Skeletal muscle tissue (tissue), 4 donors: ENCODE measurements around the gene ZNF331. TPM values are rescaled to one million over a fixed set of nuclear protein-coding genes. Genes with fewer than 3 reads are reported as not detected.

Experiments used
- H3K27ac ChIP-seq: one replicate; pipeline ENCODE4 v1.7.0; 2013; ENCODE audit warnings: mild to moderate bottlenecking, low read depth, low read length, inconsistent platforms
- H3K27me3 ChIP-seq, 3 donors: one replicate each; pipeline ENCODE4 v1.7.0; 2013; ENCODE audit warnings: low read length in 3 of 3; ENCODE audit not compliant: control insufficient read depth in 3 of 3, insufficient read depth in 3 of 3
- H3K36me3 ChIP-seq, 3 donors: one replicate each; pipeline ENCODE4 v1.7.0; 2013; ENCODE audit warnings: low read length in 3 of 3; ENCODE audit not compliant: control insufficient read depth in 3 of 3, insufficient read depth in 3 of 3
- H3K4me1 ChIP-seq, 3 donors: one replicate each; pipeline ENCODE4 v1.7.0; 2013; ENCODE audit warnings: low read length in 3 of 3, mild to moderate bottlenecking in 3 of 3; ENCODE audit not compliant: control insufficient read depth in 3 of 3, insufficient read depth in 3 of 3
- H3K4me3 ChIP-seq, 3 donors: one replicate each; pipeline ENCODE4 v1.7.0; 2013; ENCODE audit warnings: low read length in 3 of 3
- H3K9ac ChIP-seq, 3 donors: one replicate each; pipeline ENCODE4 v1.7.0; 2013; ENCODE audit warnings: low read length in 3 of 3, mild to moderate bottlenecking in 3 of 3, moderate library complexity in 2 of 3, low read depth in 1 of 3
- H3K9me3 ChIP-seq, 3 donors: one replicate each; pipeline ENCODE4 v1.7.0; 2013; ENCODE audit warnings: low read length in 3 of 3; ENCODE audit not compliant: control insufficient read depth in 3 of 3
- total RNA-seq: library from RNA; depleted of rRNA; stranded (reverse); fragments of >200 nt; gene quantifications from one replicate; pipeline ENCODE4 v1.2.3, GENCODE V29; 2014
- donor health status: Osteomylitis.

The ZNF331 gene
- total RNA-seq, 1 donor from 2014 or later: 6.3 TPM

DNA sequence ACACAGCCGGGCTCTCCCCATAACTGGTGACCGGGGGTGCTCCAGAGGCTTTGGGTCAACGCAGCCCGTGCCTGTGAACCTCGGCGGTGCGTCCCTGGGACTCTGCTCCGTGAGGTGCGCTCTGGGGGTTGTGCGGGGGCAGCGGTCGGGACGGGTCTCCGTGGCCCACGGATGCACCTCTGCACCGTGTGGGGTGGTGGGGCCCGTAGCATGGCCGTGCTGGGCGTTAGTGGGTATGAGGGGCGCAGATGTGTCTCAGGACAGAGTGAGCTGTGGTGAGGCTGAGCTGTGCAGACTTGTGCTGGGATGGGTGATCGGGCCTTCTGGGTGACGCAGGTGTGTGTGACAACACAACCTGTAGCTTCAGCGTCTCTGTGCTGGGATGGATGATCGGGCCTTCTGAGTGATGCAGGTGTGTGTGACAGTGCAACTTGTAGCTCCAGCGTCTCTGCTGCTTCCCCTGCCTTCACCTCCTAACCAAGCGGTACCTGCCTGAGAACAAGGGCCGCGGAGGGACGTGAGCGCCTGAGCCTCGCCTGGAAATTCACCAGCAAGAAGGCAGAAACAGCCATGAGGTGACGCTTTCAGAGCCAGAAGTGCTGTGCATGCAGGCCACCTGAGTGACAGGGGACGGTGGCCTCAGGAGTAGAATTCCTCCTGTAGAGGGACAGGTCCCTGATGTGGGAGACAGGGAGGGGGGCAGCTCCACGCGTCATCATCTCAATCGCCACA is 599 bp downstream of the ZNF331 start:
- H3K9me3 ChIP-seq: no peaks in the 10 kb centered on the region
- H3K4me3 ChIP-seq: peak overlapping the region; percentile 92 to 99 (median 94)
- peak overlapping the region; percentile 73 for H3K27ac ChIP-seq
- peak overlapping the region; percentile 83 to 93 (median 86) for H3K9ac ChIP-seq
- peaks cover 4 to 15% (median 5%) of the 10 kb centered on the region in 3 donors for H3K4me1 ChIP-seq
- H3K27me3 ChIP-seq: no peaks in the 10 kb centered on the region
- H3K36me3 ChIP-seq: peaks cover 4 to 10% (median 6%) of the 10 kb centered on the region in 3 donors

DNA sequence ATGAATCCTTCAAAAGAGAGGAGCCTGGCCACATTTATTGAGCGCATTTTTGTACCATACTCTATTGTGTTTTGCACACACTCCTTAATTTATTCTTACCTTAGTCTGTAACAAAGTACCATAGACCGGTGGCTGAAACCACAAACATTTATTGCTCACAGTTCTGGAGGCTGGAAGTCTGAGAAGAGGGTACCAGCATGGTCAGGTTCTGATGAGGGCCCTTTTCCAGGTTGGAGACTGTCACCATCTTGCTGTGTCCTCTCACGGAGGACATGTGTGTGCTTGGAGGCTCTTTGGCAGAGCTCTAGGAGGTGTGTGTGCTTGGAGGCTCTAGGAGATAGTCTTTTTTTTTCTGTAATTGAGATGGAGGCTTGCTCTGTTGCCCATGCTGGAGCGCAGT is 2.1 kb downstream of the ZNF331 start:
- Histone ChIP-seq H3K4me3 (no peak overlapping the region), H3K27ac (no peak overlapping the region), H3K27me3 (no peaks in the 10 kb centered on the region), H3K36me3 (peaks cover 4 to 10% (median 6%) of the 10 kb centered on the region in 3 donors), H3K4me1 (peaks cover 4 to 15% (median 5%) of the 10 kb centered on the region in 3 donors), H3K9me3 (no peaks in the 10 kb centered on the region), H3K9ac (no peak overlapping the region)

DNA sequence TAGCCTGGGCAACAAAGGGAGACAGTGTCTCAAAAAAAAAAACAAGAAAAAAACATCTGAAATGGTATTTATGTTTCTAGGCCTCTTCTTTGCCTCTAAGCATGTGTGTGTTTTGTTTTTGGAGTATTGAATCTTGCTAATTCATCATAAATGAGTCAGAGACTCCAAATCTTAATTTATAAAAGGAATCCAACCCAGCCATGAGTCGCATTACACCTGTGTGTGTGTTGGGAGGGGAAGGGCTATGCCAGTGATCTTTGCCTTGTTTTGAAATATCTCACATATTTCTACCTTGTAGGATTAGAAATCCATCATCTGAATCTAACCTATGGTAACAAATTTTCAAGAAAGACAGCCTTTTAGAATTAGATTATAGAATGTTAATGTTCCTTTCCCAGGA is 4.0 kb downstream of the ZNF331 start:
- H3K4me1 ChIP-seq: peaks cover 4 to 15% (median 8%) of the 10 kb centered on the region in 3 donors
- peaks cover 4 to 10% (median 10%) of the 10 kb centered on the region in 3 donors for H3K36me3 ChIP-seq
- no peak overlapping the region for H3K27ac ChIP-seq
- H3K27me3 ChIP-seq: no peaks in the 10 kb centered on the region
- H3K4me3 ChIP-seq: no peak overlapping the region
- no peaks in the 10 kb centered on the region for H3K9me3 ChIP-seq
- no peak overlapping the region for H3K9ac ChIP-seq

DNA sequence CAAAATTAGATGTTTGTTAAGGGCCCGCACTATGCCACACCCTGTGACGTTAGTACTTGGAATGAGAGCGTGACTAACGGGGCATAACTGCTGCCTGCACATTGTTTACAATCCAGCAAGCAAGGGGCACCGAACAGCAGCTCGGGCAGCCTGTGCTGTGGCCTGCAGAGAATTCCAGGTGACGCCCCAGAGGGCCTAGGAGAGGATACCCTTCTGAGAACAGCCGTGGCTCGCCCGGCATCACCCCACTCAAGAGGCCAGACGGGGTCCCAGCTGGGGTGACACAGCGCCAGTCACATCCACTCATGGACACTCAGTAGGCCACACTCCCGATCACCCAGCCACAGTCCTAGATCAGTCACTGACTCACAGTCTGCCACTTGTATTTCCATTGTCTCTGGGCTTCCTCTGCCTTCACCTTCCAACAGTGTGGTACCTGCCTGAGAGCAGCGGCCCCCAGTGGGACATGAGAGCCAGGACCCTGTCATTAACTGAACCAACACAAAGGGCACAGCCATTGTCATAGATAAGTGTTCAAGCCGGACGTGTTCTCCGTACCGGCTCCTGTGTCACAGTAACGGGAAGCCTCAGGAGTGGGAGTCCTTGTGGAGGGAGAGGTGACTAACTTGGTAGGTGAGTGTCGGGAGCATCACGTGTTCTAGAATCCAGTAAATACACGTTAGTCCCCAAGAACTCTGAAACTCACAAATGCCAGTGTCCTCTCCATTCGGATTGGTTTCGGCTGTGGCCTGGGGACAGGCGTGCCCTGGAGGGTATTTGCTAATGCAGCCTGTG is 7.5 kb downstream of the ZNF331 start:
- Histone ChIP-seq H3K27me3 (no peaks in the 10 kb centered on the region), H3K9ac (no peak overlapping the region), H3K36me3 (peaks cover 0 to 6% (median 4%) of the 10 kb centered on the region in 3 donors), H3K9me3 (no peaks in the 10 kb centered on the region), H3K4me3 (no peak overlapping the region), H3K4me1 (peaks cover 0 to 4% (median 0%) of the 10 kb centered on the region in 3 donors), H3K27ac (no peak overlapping the region)

DNA sequence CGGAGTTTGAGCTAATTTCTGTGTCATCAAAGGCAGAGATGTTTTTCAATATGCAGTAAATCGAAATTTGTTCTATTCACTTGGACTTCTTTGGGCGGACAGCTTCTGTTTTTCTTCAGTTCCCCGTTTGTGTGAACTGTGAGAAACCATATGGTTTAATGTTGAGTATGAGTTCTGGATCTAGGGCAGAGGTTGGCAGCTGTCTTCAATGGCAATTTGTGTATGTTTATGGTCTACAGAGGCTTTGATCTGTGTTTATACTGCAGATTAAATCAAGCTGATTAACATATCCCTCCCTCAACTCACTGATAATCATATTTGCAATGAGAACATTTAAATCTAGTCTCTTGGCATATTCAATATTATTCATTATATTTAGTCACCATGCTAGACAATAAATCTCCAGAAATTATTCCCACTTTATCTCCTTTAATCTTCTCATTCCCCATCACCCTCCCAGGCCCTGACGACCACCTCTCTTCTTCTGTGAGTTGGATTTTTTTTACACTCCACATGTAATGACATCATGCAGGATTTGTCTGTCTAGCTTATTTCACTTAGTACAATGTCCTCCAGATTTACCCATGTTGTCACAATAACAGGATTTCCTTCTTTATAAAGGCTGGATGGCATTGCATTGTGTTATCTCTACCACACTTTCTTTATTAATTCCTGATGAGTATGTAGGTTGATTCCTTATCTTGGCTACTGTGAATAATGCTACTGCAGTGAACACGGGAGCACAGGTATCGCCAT is 9.0 kb downstream of the ZNF331 start:
- Histone ChIP-seq H3K27me3 (no peaks in the 10 kb centered on the region), H3K9ac (no peak overlapping the region), H3K27ac (no peak overlapping the region), H3K36me3 (peaks cover 0 to 4% (median 0%) of the 10 kb centered on the region in 3 donors), H3K4me3 (no peak overlapping the region), H3K4me1 (peaks cover 0 to 4% (median 0%) of the 10 kb centered on the region in 3 donors), H3K9me3 (no peaks in the 10 kb centered on the region)

DNA sequence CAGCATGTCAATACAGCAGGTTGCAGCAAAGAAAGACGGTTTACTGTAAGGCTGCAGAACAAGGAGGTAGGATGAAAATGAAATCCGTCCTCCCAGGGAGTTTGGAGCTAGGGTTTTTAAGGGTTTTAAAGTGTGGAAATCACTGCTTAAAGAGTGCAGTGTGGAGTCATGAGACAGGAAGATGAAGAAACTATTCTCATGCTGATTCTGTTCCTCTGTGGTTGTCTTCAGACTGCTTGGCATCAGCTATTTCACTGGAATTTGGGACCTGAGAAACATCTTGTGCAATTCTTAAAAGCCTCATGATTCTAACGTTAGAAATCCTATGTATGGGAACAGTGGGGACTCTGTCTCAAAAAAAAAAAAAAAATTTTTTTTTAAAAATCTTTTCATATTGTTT is 11.4 kb downstream of the ZNF331 start:
- Histone ChIP-seq H3K4me3 (no peak overlapping the region), H3K27ac (peak overlapping the region; percentile 6), H3K36me3 (peaks cover 0 to 4% (median 0%) of the 10 kb centered on the region in 3 donors), H3K4me1 (peaks cover 4 to 13% (median 10%) of the 10 kb centered on the region in 3 donors), H3K27me3 (no peaks in the 10 kb centered on the region), H3K9me3 (no peaks in the 10 kb centered on the region), H3K9ac (no peak overlapping the region)

GRCh38 chr19:53552001-53552721 is 14.2 kb downstream of the ZNF331 start:
- Histone ChIP-seq H3K27me3 (no peaks in the 10 kb centered on the region), H3K27ac (no peak overlapping the region), H3K36me3 (peaks cover 0 to 2% (median 1%) of the 10 kb centered on the region in 3 donors), H3K4me3 (no peak overlapping the region), H3K9ac (no peak overlapping the region), H3K9me3 (no peaks in the 10 kb centered on the region), H3K4me1 (peaks cover 4 to 20% (median 9%) of the 10 kb centered on the region in 3 donors)

DNA sequence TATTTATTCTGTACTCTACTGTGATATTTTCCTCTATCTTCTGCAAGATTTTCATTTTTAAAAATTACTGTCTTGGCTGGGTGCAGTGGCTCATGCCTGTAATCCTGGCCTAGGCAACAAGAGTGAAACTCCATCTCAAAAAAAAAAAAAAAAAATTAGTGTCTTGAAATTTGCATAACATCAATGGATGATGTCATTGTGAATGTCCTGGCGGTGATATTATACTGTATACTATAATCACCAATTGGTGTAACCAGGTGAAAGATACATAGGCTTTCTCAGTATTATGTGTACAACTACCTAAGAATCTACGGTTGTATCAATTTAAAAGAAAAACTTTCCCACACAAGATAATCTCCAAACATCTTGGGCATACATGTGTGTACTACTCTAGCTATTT is 15.2 kb downstream of the ZNF331 start:
- H3K4me3 ChIP-seq: no peak overlapping the region
- no peak overlapping the region for H3K27ac ChIP-seq
- H3K4me1 ChIP-seq: peaks cover 4 to 20% (median 9%) of the 10 kb centered on the region in 3 donors
- H3K9ac ChIP-seq: no peak overlapping the region
- no peaks in the 10 kb centered on the region for H3K9me3 ChIP-seq
- no peaks in the 10 kb centered on the region for H3K27me3 ChIP-seq
- peaks cover 0 to 4% (median 3%) of the 10 kb centered on the region in 3 donors for H3K36me3 ChIP-seq
